Activated naive CD8-positive, alpha-beta T cell treated with anti-CD3 and anti-CD28 coated beads for 36 hours (primary cell): Measurements from ENCODE around the gene ZBTB9. TPM values are rescaled to one million over a fixed set of nuclear protein-coding genes. Genes with fewer than 3 reads are reported as not detected.

Experiments used
- DNase-seq: peaks from one replicate; pipeline ENCODE4 v3.0.0; 2021
- H3K27ac Mint-ChIP-seq: one replicate; pipeline ENCODE4 v1.8.0; 2022; ENCODE audit warnings: mild to moderate bottlenecking, moderate library complexity, mixed read lengths
- H3K27me3 Mint-ChIP-seq: one replicate; pipeline ENCODE4 v1.8.0; 2022; ENCODE audit warnings: mild to moderate bottlenecking, mixed read lengths
- H3K36me3 Mint-ChIP-seq: one replicate; pipeline ENCODE4 v1.8.0; 2021; ENCODE audit warnings: mild to moderate bottlenecking, mixed read lengths
- H3K4me1 Mint-ChIP-seq: one replicate; pipeline ENCODE4 v1.8.0; 2021; ENCODE audit warnings: mixed read lengths
- H3K4me3 Mint-ChIP-seq: one replicate; pipeline ENCODE4 v1.8.0; 2022; ENCODE audit warnings: mild to moderate bottlenecking, moderate library complexity, mixed read lengths
- H3K9me3 Mint-ChIP-seq: one replicate; pipeline ENCODE4 v1.8.0; 2022; ENCODE audit warnings: mixed read lengths
- total RNA-seq, 2 experiments: library from RNA; stranded (reverse); gene quantifications; one replicate each; pipeline ENCODE4 v1.2.3, GENCODE V29; 2021

ZBTB9 gene
- total RNA-seq, 2 experiments from 2014 or later, result 11.3 to 11.7 TPM

GRCh38 chr6:33497157-33497556 lies 42.8 kb downstream of the ZBTB9 start:
- DNase-seq, result no peak
- Mint-ChIP-seq H3K27ac (no peak overlapping the region), H3K4me1 (no peaks in the 10 kb centered on the region), H3K27me3 (no peaks in the 10 kb centered on the region), H3K36me3 (no peaks in the 10 kb centered on the region), H3K9me3 (no peaks in the 10 kb centered on the region), H3K4me3 (no peak overlapping the region)

GRCh38 chr6:33502486-33502885 lies 48.1 kb downstream of the ZBTB9 start:
- H3K27ac Mint-ChIP-seq, result no peak overlapping the region
- H3K4me3 Mint-ChIP-seq, result no peak overlapping the region
- DNase-seq, result no peak
- H3K36me3 Mint-ChIP-seq, result no peaks in the 10 kb centered on the region
- H3K4me1 Mint-ChIP-seq, result no peaks in the 10 kb centered on the region
- H3K9me3 Mint-ChIP-seq, result peaks cover 2% of the 10 kb centered on the region
- H3K27me3 Mint-ChIP-seq, result no peaks in the 10 kb centered on the region

- Mint-ChIP-seq H3K27me3 (peaks cover 7% of the 10 kb centered on the region), H3K36me3 (no peaks in the 10 kb centered on the region), H3K4me3 (no peak overlapping the region), H3K4me1 (no peaks in the 10 kb centered on the region), H3K27ac (no peak overlapping the region), H3K9me3 (peaks cover 2% of the 10 kb centered on the region)
- DNase-seq, result no peak
These were observed 50.1 kb downstream of the ZBTB9 start for GRCh38 chr6:33504486-33504885.

GRCh38 chr6:33505548-33506370 lies 51.4 kb downstream of the ZBTB9 start:
- Mint-ChIP-seq H3K4me1 (no peaks in the 10 kb centered on the region), H3K36me3 (no peaks in the 10 kb centered on the region), H3K27me3 (peaks cover 10% of the 10 kb centered on the region), H3K9me3 (peaks cover 2% of the 10 kb centered on the region), H3K4me3 (no peak overlapping the region), H3K27ac (no peak overlapping the region)
- no peak for DNase-seq

Other genes starting within 250 kb of the ZBTB9 start
- 10 to 100 TPM; 31.1 to 32.6 TPM for gene HSD17B8, start 249.9 kb upstream of the ZBTB9 start, total RNA-seq
- gene RING1, start 246.1 kb upstream of the ZBTB9 start, total RNA-seq, result 10 to 100 TPM; 35.3 to 35.8 TPM
- 10 to 100 TPM; 43.4 to 44.6 TPM for gene VPS52, start 182.7 kb upstream of the ZBTB9 start, total RNA-seq
- gene RPS18, start 182.5 kb upstream of the ZBTB9 start, total RNA-seq, result 1,000 to 10,000 TPM; 3,940 to 3,999 TPM
- gene B3GALT4, start 177.5 kb upstream of the ZBTB9 start, total RNA-seq, result 1 to 10 TPM; 1.8 to 2.1 TPM
- 100 to 1,000 TPM; 105 to 107 TPM for gene WDR46, start 165.3 kb upstream of the ZBTB9 start, total RNA-seq
- 100 to 1,000 TPM; 106 to 107 TPM for gene PFDN6, start 165.0 kb upstream of the ZBTB9 start, total RNA-seq
- 10 to 100 TPM; 15.0 to 17.7 TPM for gene RGL2, start 155.6 kb upstream of the ZBTB9 start, total RNA-seq
- 100 to 1,000 TPM; 201 to 204 TPM for gene TAPBP, start 140.5 kb upstream of the ZBTB9 start, total RNA-seq
- gene ZBTB22, start 136.8 kb upstream of the ZBTB9 start, total RNA-seq, result 1 to 10 TPM; 4.5 to 4.6 TPM
- gene DAXX, start 131.6 kb upstream of the ZBTB9 start, total RNA-seq, result 10 to 100 TPM; 84.8 to 94.3 TPM
- gene KIFC1, start 62.8 kb upstream of the ZBTB9 start, total RNA-seq, result 10 to 100 TPM; 74.1 to 76.9 TPM
- gene PHF1, start 43.6 kb upstream of the ZBTB9 start, total RNA-seq, result 10 to 100 TPM; 23.5 to 26.0 TPM
- 100 to 1,000 TPM; 125 to 126 TPM for gene CUTA, start 36.5 kb upstream of the ZBTB9 start, total RNA-seq
- gene SYNGAP1, start 34.5 kb upstream of the ZBTB9 start, total RNA-seq, result 10 to 100 TPM; 26.4 to 29.3 TPM
- 10 to 100 TPM; 32.0 to 34.3 TPM for gene BAK1, start 125.7 kb downstream of the ZBTB9 start, total RNA-seq
- 10 to 100 TPM; 35.5 to 36.6 TPM for gene ITPR3, start 166.7 kb downstream of the ZBTB9 start, total RNA-seq